GM21528 (cell line): ENCODE measurements around the gene BAZ1B.
"Not testable (repeated sequence)": the region's sequence is repeated elsewhere in the genome, so short reads cannot be mapped to it uniquely, and the experiment has no call there.

Experiments
- ATAC-seq: cut with Tn5 transposase; IDR thresholded peaks from one replicate; pipeline ENCODE4 v1.9.1; 2021; ENCODE audit warnings: mild to moderate bottlenecking, moderate library complexity; ENCODE audit not compliant: unreplicated experiment, low FRiP score

BAZ1B gene

DNA sequence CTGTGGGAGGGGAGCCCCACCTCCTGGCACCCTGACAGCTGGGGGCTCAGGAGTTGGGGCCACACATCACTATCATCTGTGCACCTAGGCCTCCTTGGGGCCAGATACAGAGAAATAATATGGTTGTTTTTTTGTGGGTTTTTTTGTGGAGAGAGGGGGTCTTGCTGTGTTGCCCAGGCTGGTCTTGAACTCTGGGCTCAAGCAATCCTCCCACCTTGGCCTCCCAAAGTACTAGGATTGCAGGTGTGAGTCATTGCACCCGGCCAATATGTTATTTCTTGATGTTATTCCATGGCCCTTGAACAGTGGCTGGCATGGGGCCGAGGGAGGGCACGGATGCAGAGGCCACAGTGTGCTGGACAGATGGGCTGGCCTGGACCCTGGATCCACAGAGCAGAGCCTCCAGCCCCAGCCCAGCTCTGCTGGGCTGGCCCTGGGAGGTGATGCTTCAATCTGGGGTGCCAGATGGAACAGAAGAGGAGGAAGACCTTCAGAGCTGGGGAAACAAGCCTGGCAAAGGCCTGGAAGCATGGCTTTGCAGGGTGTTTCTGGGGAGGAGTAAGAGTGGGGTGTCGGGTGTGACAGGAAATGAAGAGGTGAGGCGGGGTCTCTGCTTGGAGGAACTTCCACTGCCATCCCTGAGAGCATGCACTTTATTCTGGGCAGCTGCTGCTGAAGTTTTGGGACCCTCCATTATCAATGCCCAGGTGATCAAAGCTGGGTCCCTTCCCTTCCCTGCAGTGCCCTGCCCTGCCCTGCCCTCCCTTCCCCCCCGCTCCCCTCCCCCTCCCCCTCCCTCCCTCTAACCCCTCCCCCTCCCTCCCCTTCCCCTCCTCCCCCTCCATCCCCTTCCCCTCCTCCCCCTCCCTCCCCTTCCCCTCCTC is 92.2 kb downstream of the BAZ1B start:
- no peak for ATAC-seq

DNA sequence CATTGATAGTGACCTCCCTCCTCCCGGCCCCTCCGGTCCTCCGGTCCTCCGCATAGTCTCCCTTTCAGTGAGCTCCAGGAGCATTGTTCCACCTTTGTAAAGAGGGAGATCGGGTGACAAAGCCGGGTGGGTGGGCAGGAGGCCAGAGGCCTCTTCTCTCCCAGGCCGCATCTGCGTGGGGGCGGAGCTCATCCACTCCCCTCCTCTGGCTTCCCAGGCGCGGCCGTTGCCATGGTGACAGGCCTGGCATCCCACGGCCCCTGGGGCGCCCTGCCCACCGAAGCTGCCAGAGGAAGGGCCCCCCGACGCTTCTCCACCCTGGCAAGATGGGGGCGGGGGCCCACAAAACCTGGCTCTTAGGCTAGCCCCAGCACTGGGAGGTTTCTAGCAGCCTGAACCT is 92.9 kb downstream of the BAZ1B start:
- ATAC-seq, result no peak

DNA sequence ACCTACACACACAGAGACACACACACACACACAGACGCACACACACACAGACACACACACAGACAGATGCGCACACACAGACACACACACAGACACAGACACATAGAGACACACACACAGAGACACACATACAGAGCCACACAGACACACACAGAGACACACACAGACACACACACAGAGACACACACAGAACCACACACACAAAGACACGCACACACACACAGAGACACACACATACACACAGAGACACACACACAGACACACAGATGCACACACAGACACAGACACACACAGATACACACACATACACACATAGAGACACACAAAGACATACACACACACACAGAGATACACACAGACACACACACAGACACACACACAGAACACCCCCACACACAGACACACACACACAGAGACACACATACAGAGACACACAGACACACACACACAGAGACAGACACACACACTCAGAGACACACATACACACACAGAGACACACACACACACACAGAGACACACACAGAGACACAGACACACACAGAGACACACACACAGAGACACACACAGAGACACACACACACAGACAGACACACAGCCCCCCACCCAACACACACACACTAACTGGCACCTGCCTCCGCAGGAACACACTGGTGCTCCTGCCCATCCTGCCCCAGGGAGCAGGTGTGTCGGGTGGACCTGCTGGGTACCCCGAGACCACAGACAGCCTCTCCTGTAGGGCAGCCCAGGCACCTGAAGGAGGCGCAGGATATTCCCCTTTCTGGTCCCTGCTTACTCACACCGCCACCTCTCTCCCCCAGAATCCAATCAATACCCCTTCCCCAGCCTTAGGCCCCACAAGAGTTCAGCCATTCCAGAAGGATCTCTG is 93.9 kb downstream of the BAZ1B start:
- ATAC-seq, result no peak

DNA sequence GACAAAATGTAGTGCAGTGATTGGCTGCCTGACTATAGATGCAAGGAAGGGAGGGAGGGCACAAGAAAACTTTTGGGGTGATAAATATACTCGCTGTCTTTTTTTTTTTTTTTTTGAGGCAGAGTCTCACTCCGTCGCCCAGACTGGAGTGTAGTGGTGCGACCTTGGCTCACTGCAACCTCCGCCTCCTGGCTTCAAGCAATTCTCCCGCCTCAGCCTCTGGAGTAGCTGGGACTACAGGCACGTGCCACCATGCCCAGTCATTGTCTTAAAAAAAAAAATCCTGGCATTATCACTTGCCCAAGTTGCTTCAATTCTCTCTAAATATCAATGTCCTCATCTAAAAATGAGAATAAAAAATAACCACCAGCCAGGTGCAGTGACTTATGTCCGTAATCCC is 96.1 kb downstream of the BAZ1B start:
- no peak for ATAC-seq

DNA sequence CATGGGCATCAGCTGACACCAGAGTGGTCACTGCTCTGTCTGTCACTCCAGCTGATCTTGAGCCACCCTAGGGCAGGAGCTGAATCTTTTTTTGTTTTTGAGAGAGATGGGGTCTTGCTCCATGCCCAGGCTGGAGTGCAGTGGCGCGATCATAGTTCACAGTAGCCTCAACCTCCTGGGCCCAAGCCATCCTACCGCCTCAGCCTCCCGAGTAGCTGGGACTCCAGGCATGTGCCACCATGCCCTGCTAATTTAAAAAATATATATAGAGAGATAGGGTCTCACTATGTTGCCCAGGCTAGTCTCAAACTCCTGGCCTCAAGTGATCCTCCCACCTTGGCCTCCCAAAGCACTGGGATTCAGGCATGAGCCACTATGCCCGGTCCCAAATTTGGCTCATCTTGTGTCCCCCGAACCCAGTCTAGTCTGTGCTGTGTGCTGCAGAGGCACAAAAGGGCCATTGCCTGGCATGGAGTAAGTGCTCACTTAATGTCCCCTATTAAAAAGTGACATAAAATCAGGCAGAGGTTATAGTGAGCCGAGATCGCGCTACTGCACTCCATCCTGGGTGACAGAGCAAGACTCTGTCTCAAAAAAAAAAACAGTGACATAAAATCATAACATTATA is 96.6 kb downstream of the BAZ1B start:
- ATAC-seq, result no peak

DNA sequence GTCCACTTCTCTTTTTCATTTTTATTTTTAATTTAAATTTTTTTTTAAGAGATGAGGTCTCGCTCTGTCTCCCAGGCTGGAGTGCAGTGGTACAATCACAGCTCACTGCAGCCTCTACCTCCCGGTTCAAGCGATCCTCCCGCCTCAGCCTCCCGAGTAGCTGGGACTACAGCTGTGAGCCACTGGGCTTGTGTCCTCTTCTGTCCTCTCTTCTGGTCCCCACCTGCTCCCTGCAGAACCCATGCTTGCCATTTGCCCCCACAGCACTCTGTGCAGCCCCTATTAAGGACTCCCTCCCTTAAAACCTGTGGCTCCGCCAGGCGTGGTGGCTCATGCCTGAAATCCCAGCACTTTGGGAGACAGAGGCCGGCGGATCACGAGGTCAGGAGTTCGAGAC is 97.6 kb downstream of the BAZ1B start:
- ATAC-seq, result no peak

DNA sequence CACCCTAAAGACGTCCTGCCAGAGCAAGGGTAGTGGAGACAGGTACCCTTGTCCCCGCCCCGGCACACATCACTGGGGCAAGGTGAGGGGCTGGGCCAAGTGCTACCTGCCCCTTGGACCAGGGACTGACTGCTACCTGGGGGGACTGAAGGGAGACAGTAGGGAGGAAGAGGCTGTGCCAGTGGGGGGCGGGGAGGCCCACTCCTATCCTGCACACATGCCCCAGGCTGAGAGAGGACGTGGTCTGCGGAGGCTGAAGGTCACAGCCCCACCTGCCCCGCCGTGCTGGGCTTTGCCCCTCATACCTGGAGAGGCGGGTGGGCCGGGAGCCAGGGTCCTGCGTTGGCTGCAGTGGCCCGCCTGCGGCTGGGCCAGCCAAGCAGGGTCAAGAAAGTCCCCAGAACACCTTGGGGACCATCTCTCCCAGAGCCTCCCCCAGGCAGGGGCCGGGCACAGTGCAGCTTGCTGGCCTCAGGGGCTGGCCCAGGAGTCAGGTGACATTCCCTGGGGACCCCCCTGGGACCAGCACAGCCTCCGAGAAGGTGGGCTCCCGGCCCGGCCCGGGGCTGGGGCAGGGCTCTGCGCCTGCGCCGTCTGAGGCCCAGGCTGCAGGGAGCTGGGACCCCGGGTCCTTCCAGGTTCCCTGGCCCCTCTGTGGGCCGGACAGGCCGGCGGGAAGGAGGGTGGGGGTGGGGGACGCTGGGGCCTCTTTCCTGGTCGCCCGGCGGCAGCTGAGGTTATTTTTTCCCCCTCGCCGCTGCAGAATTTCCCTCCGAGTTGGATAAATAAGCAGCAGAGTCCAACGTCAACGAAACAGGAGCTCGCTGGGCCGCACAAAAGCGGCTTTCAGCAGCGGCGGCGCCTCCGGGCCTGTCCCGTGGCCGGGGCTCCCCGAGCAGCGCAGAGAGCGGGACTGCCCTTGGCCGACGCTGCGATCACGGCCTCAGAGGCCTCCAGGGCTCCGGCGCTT is 98.3 kb downstream of the BAZ1B start:
- ATAC-seq, result no peak

DNA sequence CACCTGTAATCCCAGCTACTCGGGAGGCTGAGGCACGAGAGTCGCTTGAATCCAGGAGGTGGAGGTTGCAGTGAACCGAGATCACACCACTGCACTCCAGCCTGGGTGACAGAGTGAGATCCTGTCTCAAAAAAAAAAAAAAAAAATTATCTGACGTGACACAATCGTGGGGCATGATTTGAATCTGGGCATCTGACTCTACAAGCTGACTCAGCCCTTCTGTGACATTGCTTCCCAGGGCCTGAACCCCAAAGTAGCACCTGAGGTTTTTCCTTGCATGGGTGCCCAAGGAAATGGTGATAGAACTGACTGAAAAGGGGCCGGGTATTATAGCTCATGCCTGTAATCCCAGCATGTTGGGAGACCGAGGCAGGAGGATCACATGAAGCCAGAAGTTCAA is 101.5 kb downstream of the BAZ1B start:
- ATAC-seq, result not testable (repeated sequence)

DNA sequence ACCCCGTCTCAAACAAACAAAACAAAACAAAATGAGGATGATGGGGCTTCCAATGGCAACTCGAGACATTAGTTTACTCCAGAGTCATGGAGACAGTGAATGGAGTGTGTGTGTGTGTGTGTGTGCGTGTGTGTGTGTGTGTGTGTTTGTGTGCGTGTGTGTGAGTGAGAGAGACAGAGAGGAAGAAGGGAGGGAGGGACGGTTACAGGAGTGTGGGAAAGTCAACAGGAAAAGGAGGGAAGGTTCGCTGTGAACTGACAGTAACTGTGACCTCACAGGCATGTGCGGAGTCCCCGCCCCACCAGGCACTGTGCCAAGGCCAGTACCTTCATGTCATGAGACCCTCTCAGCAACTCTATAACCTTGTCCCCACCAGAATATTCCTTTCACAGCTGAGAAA is 102.1 kb downstream of the BAZ1B start:
- ATAC-seq, result not testable (repeated sequence)

DNA sequence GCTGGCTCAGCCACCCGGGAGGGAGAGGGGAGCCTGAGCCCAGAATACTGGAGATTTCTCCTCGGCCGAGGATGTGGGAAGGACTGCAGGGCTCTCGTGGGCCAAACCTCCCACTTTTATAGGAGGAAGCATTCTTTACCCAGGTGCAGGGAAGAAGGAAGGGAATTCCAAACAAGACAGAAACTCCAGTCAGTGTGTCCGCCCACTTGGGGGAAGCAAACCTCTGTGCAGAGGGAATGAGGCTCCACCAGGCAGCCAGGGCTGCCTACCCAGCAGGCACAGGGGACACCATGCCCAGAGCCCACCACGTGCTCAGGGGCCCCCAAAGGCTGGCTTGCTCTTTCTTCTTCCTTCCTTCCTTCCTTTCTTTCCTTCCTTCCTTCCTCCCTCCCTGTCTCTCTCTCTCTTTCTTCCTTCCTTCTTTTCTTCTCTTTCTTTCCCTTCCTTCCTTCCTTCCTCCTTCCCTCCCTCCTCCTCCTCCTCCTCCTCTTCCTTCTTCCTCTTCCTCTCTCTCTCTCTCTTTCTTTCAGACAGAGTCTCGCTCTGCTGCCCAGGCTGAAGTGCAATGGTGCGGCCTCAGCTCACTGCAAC is 103.9 kb downstream of the BAZ1B start:
- ATAC-seq, result no peak

DNA sequence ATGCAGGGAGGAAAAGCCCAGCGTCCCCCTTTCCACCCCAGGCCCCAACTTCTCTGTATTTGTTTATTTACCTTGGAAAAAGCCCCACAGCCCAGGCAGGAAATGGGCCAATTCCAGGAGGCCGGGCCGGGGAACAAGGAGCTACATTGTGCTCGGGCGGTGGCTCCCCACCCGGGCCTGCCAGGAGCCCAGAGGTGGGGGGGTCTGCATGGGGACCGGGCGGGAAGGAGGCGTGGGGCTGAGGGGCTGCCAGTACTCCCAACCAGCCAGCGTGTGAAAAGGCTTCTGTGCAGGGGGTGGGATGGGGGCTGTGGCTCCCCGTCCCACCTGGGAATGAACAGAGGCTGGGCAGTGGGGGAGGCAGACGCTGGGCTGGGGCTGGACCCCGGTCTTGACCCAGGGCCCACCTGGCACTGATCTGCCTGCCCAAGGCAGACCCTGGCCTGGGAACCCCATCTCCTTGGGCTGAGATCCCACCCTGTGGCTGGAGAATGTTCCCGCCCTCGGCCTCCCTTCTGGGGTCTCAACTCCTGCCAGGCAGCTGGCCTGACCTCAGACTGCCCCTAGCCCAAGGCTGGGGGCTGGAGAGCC is 111.5 kb downstream of the BAZ1B start:
- not testable (repeated sequence) for ATAC-seq

DNA sequence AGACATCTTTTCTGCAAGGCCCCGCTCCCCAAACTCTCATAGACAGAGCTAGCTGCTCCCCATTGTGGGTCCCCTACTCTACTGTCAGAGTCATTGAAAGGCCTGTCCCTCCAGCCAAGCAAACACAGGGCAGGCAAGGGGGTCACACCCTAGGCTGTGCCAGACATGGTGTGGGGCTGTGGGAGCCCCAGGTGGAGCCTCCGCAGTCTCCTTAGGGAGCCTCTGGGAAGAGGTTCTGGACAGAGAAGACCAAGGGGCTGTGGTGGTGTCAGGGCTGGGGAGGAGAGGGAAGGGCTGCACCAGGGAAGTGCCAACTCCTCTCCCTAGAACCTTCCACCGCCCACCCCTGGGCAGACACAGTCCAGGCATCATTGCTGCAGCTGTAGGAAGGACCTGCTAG is 117.2 kb downstream of the BAZ1B start:
- not testable (repeated sequence) for ATAC-seq

DNA sequence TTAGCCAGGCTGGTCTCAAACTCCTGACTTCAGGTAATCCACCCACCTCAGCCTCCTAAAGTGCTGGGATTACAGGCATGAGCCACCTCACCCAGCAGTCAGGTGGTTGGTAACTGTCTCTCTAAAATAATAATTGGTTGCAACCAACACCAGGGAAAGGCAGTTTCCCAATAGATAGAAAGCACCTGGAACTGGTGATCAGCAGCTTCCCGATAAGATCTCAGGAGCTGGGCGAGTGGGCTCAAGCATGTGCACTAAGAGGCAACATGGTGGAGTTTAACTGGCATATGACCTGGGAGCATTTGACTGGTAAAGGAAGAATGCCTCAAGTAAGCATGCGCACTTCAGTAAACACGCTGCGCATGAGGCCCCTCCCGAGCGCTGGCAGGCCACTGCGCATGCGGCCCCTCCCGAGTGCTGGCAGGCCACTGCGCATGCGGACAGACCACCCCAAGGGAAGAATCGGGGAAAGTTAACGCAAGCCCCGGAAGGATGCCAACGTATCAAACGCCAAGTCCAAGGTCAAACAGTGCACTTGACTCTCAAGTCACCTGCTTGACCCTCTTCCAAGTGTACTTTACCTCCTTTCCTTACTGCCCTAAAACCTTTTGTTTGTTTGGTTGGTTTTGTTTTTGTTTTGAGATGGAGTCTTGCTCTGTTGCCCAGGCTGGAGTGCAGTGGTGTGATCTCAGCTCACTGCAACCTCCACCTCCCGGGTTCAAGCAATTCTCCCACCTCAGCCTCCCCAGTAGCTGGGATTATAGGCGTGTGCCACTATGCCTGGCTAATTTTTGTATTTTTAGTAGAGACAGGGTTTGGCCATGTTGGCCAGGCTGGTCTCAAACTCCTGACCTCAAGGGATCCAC is 122.7 kb downstream of the BAZ1B start:
- not testable (repeated sequence) for ATAC-seq

DNA sequence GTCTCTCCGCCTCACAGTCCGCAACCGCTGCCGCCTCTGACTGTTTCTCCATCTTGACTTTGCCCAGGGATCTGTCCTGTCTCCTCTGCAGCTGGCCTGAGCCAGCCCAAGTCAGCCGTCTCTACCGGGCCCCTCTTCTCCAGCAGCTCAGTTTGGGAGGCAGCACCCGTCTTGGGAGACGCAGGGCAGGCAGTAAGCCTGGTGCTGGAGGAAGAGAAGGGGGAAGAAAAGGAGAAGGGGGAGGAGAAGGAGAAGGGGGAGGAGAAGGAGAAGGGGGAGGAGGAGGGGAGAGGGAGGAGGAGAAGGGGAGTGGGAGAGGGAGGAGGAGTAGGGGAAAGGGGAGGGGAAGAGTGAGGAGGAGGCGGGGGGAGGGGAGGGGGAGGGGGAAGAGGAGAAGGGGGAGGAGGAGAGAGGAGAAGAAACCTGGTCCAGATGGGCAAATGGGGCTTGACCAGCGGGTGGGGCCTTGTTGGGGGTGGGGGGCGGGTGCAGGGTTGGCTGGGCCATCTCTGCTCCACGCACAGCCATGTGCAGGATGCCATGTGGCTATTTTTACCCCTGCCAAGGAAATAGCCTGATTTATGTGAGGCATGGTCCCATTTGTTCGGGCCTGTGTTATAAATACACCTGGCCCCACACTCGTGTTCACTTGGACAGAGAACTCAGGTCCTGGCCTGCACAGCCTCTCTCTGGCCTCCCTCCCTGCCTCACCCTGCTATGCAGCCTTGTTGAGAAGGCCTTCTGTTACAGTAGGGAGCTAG is 124.4 kb downstream of the BAZ1B start:
- no peak for ATAC-seq

DNA sequence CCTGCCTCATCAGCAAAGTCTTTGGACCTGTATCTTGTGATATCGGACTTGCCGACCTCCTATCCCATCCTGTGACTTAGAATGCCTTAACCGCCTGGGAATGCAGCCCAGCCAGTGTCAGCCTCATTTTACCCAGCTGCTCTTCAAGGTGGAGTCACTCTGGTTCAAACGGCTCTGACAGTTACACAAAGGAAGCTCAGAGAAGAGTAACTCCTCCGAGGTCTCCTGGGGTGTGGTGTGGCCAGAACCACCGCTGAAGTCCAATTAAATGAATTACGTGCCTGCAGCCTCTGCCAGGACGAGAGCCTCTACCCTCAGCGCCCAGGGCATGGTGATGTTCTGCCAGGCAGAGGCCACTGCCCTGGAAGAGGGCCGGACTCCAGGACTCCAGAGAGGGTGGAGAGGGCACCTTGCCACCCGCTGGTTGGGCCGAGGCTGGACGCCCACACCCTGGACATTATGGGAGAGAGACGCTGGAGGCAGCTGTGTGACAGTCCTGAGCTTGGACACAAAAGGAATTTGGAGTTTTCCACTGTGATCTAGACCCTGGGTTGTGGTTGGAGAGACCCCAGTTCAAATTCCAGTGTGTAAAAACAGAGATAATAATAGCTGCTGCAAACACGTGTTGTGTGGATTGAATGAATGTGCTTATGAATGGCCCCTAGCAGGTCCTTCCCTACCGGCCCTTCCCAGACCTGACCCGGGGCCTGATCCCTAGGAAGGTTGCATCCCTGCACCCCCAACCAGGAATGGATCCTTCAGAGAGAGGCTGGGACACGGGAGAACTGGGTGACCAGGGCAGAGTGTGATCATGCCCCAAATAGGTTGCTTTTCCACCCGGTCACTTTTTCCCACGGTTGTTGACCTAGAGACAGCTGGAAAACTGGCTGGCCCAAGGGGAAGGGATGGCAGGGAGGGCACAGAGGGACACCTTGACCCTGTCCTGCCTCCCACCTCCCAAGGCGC is 126.3 kb downstream of the BAZ1B start:
- ATAC-seq, result no peak

DNA sequence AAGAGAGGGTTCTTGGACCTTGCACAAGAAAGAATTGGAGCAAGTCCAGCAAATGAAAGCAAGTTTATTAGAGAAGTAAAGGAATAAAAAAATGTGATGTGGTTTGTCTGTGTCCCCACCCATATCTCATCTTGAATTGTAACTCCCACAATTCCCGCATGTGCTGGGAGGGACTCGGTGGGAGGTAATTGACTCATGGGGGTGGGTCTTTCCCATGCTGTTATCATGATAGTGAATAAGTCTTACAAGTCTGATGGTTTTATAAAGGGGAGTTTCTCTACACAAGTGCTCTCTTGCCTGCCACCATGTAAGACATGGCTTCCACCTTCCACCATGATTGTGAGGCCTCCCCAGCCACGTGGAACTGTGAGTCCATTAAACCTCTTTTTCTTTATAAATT is 127.7 kb downstream of the BAZ1B start:
- ATAC-seq, result no peak
